Fibroblast of lung (primary cell): Measurements from ENCODE around the gene CSNK1D. TPM values are rescaled to one million over a fixed set of nuclear protein-coding genes. Genes with fewer than 3 reads are reported as not detected.

Source experiments
- DNase-seq, 2 donors: peaks; one replicate each; pipeline versions ENCODE4 v3.0.0 to v3.0.0-alpha.2; 2010; ENCODE audit warnings: low read depth in 2 of 2
- H2AFZ ChIP-seq: 2 replicates; pipeline ENCODE4 v1.5.1; 2012; ENCODE audit warnings: low read length, control low read depth, inconsistent platforms
- H3K27ac ChIP-seq: 2 replicates; pipeline ENCODE4 v1.5.1; 2011; ENCODE audit warnings: low read length, control low read depth; ENCODE audit not compliant: insufficient read depth
- H3K27me3 ChIP-seq: 2 replicates; pipeline ENCODE4 v1.5.1; 2011; ENCODE audit warnings: mild to moderate bottlenecking, low read length; ENCODE audit not compliant: control insufficient read depth, insufficient read depth
- H3K36me3 ChIP-seq: 2 replicates; pipeline ENCODE4 v1.5.1; 2011; ENCODE audit warnings: low read length; ENCODE audit not compliant: control insufficient read depth, insufficient read depth
- H3K4me1 ChIP-seq: 2 replicates; pipeline ENCODE4 v1.5.1; 2011; ENCODE audit warnings: low read length; ENCODE audit not compliant: control insufficient read depth, insufficient read depth; ENCODE audit errors: extremely low read depth
- H3K4me2 ChIP-seq: 2 replicates; pipeline ENCODE4 v1.5.1; 2011; ENCODE audit warnings: low read length, control low read depth; ENCODE audit not compliant: insufficient read depth; ENCODE audit errors: extremely low read depth
- H3K4me3 ChIP-seq, 4 experiments: fragments of 200-600 bp in 1 of 4; sonication (generic) in 1 of 4; replicated peaks in 1 of 4; 2 replicates each; pipeline ENCODE4 v1.5.1; 2011 to 2016; ENCODE audit warnings: low read length in 4 of 4, low read depth in 3 of 4, mild to moderate bottlenecking in 3 of 4, control low read depth in 2 of 4, inconsistent platforms in 1 of 4, mixed read lengths in 1 of 4; ENCODE audit not compliant: insufficient read depth in 1 of 4; ENCODE audit errors: control extremely low read depth in 1 of 4
- H3K79me2 ChIP-seq: 2 replicates; pipeline ENCODE4 v1.5.1; 2012; ENCODE audit warnings: mild to moderate bottlenecking, low read length, inconsistent platforms; ENCODE audit not compliant: control insufficient read depth, insufficient read depth
- H3K9ac ChIP-seq: 2 replicates; pipeline ENCODE4 v1.5.1; 2011; ENCODE audit warnings: mild to moderate bottlenecking, low read length, control low read depth; ENCODE audit not compliant: insufficient read depth
- H3K9me3 ChIP-seq: 2 replicates; pipeline ENCODE4 v1.5.1; 2012; ENCODE audit warnings: low read depth, low read length; ENCODE audit not compliant: control insufficient read depth, insufficient read depth
- H4K20me1 ChIP-seq: 2 replicates; pipeline ENCODE4 v1.5.1; 2011; ENCODE audit warnings: low read length; ENCODE audit not compliant: control insufficient read depth, insufficient read depth; ENCODE audit errors: extremely low read depth
- EZH2 ChIP-seq: IDR thresholded peaks from 2 replicates; pipeline ENCODE4 v1.5.1; 2012; ENCODE audit warnings: low read length, control low read depth, mild to moderate bottlenecking; ENCODE audit errors: missing control alignments
- polyA plus RNA-seq, 2 donors: library from polyadenylated mRNA; depleted of rRNA in 1 of 2; stranded (reverse) in 1 of 2; unstranded in 1 of 2; fragments of >200 nt; gene quantifications; 2 replicates each; pipeline ENCODE4 v1.2.1, GENCODE V29; 2011 to 2012; ENCODE audit warnings: missing spikeins in 1 of 2
- total RNA-seq: library from RNA; depleted of rRNA; stranded (reverse); fragments of >200 nt; gene quantifications from 2 replicates; pipeline ENCODE4 v1.2.1, GENCODE V29; 2014
- TF ChIP-seq, protein P1 (sequence below), 2 donors: IDR thresholded peaks in 1 of 2; conservative IDR thresholded peaks in 1 of 2; 1 replicate in 1 of 2; 2 replicates in 1 of 2; pipeline ENCODE4 v1.5.1; 2011 to 2012; ENCODE audit warnings: low read length in 2 of 2, control low read depth in 1 of 2, inconsistent platforms in 1 of 2, low read depth in 1 of 2, mild to moderate bottlenecking in 1 of 2

Gene CSNK1D
- total and polyA plus RNA-seq, 2 donors (not counting 1 experiment from before 2014, with no cell fraction given), result 64.9 to 112 TPM

DNA sequence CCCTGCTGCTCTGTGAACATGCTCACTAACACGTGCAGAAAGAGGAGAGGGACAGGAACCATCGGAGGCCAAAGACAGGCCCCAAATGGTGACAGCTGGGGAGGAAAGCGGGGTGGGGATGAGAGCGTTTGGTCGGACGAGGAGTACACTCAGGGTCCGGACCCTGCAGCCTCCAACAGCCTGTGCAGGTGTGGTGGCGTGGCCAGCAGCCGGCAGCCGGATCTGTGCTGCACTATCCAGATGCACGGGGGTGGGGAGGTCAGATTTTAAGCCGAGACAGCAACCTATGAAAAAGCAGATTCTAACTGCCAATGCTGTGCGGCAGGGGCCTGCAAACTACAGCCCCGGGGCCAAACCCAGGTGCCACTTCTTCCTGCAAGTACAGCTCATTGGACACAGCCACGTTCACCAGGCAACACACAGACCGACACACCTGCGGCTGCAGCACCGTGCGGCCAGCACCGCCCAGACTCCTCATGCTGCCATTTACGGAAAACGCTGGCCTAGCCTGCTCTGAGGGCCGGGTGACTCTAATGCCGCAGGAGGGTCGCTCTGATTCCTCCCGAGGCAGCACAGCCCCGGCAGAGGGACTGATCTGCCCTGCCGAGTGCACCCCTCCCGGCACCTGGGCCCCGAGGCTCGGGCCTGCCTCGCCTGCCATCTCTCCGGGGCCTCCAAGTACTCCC, 23.5 kb downstream of the CSNK1D start:
- Histone ChIP-seq H3K9ac (no peak overlapping the region), H4K20me1 (peaks cover 2% of the 10 kb centered on the region), H3K79me2 (peaks cover 50% of the 10 kb centered on the region), H3K4me2 (no peak overlapping the region), H3K9me3 (no peaks in the 10 kb centered on the region), H3K4me3 (no peak overlapping the region), H3K27me3 (no peaks in the 10 kb centered on the region), H2AFZ (no peak overlapping the region), H3K4me1 (peaks cover 9% of the 10 kb centered on the region), H3K36me3 (peaks cover 61% of the 10 kb centered on the region), H3K27ac (no peak overlapping the region)
- no peak for DNase-seq
- TF ChIP-seq EZH2, result no peak
- TF ChIP-seq, protein P1, sequence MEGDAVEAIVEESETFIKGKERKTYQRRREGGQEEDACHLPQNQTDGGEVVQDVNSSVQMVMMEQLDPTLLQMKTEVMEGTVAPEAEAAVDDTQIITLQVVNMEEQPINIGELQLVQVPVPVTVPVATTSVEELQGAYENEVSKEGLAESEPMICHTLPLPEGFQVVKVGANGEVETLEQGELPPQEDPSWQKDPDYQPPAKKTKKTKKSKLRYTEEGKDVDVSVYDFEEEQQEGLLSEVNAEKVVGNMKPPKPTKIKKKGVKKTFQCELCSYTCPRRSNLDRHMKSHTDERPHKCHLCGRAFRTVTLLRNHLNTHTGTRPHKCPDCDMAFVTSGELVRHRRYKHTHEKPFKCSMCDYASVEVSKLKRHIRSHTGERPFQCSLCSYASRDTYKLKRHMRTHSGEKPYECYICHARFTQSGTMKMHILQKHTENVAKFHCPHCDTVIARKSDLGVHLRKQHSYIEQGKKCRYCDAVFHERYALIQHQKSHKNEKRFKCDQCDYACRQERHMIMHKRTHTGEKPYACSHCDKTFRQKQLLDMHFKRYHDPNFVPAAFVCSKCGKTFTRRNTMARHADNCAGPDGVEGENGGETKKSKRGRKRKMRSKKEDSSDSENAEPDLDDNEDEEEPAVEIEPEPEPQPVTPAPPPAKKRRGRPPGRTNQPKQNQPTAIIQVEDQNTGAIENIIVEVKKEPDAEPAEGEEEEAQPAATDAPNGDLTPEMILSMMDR (conservative IDR thresholded peaks at IDR 0.05 in 1 of 2, IDR thresholded peaks at IDR 0.05 in 1 of 2; ENCODE audit: low read depth in 1 of 2, low read length in 2 of 2), result no peak

DNA sequence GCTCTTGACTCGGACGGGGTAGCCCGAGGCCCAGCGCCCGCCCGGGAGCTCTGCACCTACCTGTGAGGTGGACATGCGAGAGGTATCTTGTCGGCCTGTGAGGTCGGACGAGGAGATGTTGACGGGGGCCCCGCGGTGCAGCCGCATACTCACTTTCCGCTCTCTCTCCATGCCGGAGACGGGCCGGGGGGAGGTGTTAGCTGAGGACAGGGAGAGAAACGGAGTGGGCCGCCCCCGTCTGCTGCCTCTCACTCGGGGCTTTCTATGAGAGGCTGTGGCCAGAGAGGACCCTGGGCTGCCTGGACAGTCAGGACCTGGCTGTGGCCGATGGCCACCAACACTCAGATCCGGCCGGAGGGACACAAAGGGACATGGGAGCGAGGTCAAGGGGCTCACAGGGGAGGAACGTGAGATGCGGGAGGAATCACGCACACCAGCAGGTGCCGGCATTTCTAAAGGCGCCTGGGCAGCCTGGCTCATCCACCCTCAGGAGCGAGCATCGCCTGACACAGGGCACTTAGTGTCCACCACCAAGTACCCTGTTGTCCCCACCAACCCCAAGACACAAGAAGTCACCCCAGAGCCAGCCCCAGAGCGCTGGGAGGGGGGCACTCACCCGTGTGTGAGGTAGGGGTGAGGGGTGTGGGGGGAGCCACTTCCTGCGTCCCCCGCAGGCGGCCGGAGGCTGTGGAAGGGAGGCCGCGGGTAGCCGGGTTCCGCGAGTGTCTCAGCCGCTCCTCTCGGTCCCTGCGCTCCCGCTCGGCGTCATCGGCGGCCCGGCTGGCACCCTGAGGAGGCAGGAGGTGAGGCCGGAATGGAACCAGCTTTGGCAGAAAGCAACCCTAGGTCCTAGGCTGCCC, 24.5 kb downstream of the CSNK1D start:
- DNase-seq, result no peak
- H4K20me1 ChIP-seq, result peaks cover 2% of the 10 kb centered on the region

More for the DNA sequence above, 24.5 kb downstream of the CSNK1D start:
- Histone ChIP-seq H3K4me2 (no peak overlapping the region), H3K9me3 (no peaks in the 10 kb centered on the region), H3K36me3 (peaks cover 67% of the 10 kb centered on the region), H3K27ac (no peak overlapping the region), H2AFZ (no peak overlapping the region), H3K9ac (no peak overlapping the region), H3K4me1 (peaks cover 9% of the 10 kb centered on the region), H3K4me3 (no peak overlapping the region), H3K79me2 (peaks cover 50% of the 10 kb centered on the region), H3K27me3 (no peaks in the 10 kb centered on the region)
- TF ChIP-seq, protein P1 (conservative IDR thresholded peaks at IDR 0.05 in 1 of 2, IDR thresholded peaks at IDR 0.05 in 1 of 2; ENCODE audit: low read depth in 1 of 2, low read length in 2 of 2), result no peak
- TF ChIP-seq EZH2, result no peak
